Loucy (cell line): ENCODE results near the gene HELZ.

Experiments
- H2AFZ ChIP-seq: fragments of 200-600 bp; sonication (generic); 2 replicates; pipeline ENCODE4 v1.6.0; 2016; ENCODE audit warnings: antibody characterized with exemption, mild to moderate bottlenecking, low read length, moderate library complexity
- H3F3A ChIP-seq: fragments of 200-600 bp; 2 replicates; pipeline ENCODE4 v1.6.0; 2016; ENCODE audit warnings: antibody characterized with exemption, low read depth, mild to moderate bottlenecking
- H3K27me3 ChIP-seq: fragments of 200-600 bp; sonication (generic); 2 replicates; pipeline ENCODE4 v1.6.1; 2014; ENCODE audit warnings: low read length, mild to moderate bottlenecking; ENCODE audit not compliant: insufficient read depth, poor library complexity, severe bottlenecking
- H3K36me3 ChIP-seq: fragments of 200-600 bp; sonication (generic); 2 replicates; pipeline ENCODE4 v1.6.1; 2016; ENCODE audit warnings: low read length; ENCODE audit not compliant: insufficient read depth
- H3K4me1 ChIP-seq: fragments of 200-600 bp; sonication (generic); 2 replicates; pipeline ENCODE4 v1.5.1; 2014; ENCODE audit warnings: low read length, mild to moderate bottlenecking; ENCODE audit not compliant: insufficient read depth, poor library complexity, severe bottlenecking
- H3K4me2 ChIP-seq: fragments of 200-600 bp; sonication (generic); 2 replicates; pipeline ENCODE4 v1.6.0; 2014; ENCODE audit warnings: antibody characterized with exemption, low read length, low read depth, mild to moderate bottlenecking; ENCODE audit not compliant: poor library complexity, severe bottlenecking
- H3K4me3 ChIP-seq: fragments of 200-600 bp; sonication (generic); 2 replicates; pipeline ENCODE4 v1.5.1; 2014; ENCODE audit warnings: low read length, mild to moderate bottlenecking, mixed read lengths; ENCODE audit not compliant: poor library complexity, severe bottlenecking
- H3K79me2 ChIP-seq: fragments of 200-600 bp; sonication (generic); 2 replicates; pipeline ENCODE4 v1.6.1; 2014; ENCODE audit warnings: low read length; ENCODE audit not compliant: insufficient read depth
- H3K9ac ChIP-seq: fragments of 200-600 bp; sonication (generic); 2 replicates; pipeline ENCODE4 v1.6.0; 2014; ENCODE audit warnings: mild to moderate bottlenecking, low read depth, low read length, moderate library complexity; ENCODE audit not compliant: poor library complexity, severe bottlenecking
- H3K9me2 ChIP-seq: fragments of 200-600 bp; sonication (generic); replicated peaks from 2 replicates; pipeline ENCODE4 v1.6.1; 2016; ENCODE audit warnings: low read depth, low read length, mixed read lengths
- H3K9me3 ChIP-seq: fragments of 200-600 bp; sonication (generic); 2 replicates; pipeline ENCODE4 v1.6.1; 2014; ENCODE audit warnings: mild to moderate bottlenecking, antibody characterized with exemption, low read length, low read depth; ENCODE audit not compliant: insufficient read depth
- H4K20me1 ChIP-seq: fragments of 200-600 bp; sonication (generic); 2 replicates; pipeline ENCODE4 v1.6.0; 2014; ENCODE audit warnings: antibody characterized with exemption, low read length, mild to moderate bottlenecking; ENCODE audit not compliant: insufficient read depth, poor library complexity, severe bottlenecking
- CTCF ChIP-seq: fragments of 200-600 bp; sonication (generic); conservative IDR thresholded peaks from 2 replicates; pipeline ENCODE4 v1.5.1; 2014; ENCODE audit warnings: mild to moderate bottlenecking, antibody characterized with exemption, low read length
- EZH2phosphoT487 ChIP-seq: fragments of 200-600 bp; IDR thresholded peaks from 2 replicates; pipeline ENCODE4 v1.6.1; 2018; ENCODE audit warnings: antibody characterized with exemption, mild to moderate bottlenecking, moderate library complexity, borderline replicate concordance

HELZ gene

GRCh38 chr17:67160791-67161190, 84.2 kb downstream of the HELZ start:
- Histone ChIP-seq H2AFZ (no peak overlapping the region), H3F3A (no peaks in the 10 kb centered on the region), H3K9me2 (no peaks in the 10 kb centered on the region), H3K27me3 (no peaks in the 10 kb centered on the region), H4K20me1 (no peaks in the 10 kb centered on the region), H3K36me3 (peaks cover 56% of the 10 kb centered on the region; the same call in 1 of the 2 replicates), H3K79me2 (no peaks in the 10 kb centered on the region), H3K9me3 (no peaks in the 10 kb centered on the region), H3K4me2 (no peak overlapping the region), H3K4me3 (no peak overlapping the region), H3K4me1 (peaks cover 8% of the 10 kb centered on the region), H3K9ac (no peak overlapping the region)
- no peak for TF ChIP-seq CTCF
- no peak for TF ChIP-seq EZH2phosphoT487

- H3K36me3 ChIP-seq = peaks cover 35% of the 10 kb centered on the region; the same call in 1 of the 2 replicates
- H3K9me2 ChIP-seq = no peaks in the 10 kb centered on the region
- H3K79me2 ChIP-seq = no peaks in the 10 kb centered on the region
- H3K27me3 ChIP-seq = no peaks in the 10 kb centered on the region
- peaks cover 14% of the 10 kb centered on the region for H3K4me1 ChIP-seq
- no peak overlapping the region for H3K4me3 ChIP-seq
- H3K9me3 ChIP-seq = no peaks in the 10 kb centered on the region
- H3F3A ChIP-seq = no peaks in the 10 kb centered on the region
- no peak overlapping the region for H3K4me2 ChIP-seq
- H2AFZ ChIP-seq = no peak overlapping the region
- H4K20me1 ChIP-seq = no peaks in the 10 kb centered on the region
- TF ChIP-seq CTCF = peak; percentile 53
- no peak for TF ChIP-seq EZH2phosphoT487
- no peak overlapping the region for H3K9ac ChIP-seq
These were observed 87.0 kb downstream of the HELZ start for GRCh38 chr17:67157732-67158639.

- Histone ChIP-seq H3F3A (no peaks in the 10 kb centered on the region), H3K9me2 (no peaks in the 10 kb centered on the region), H3K4me3 (no peak overlapping the region), H3K9me3 (no peaks in the 10 kb centered on the region), H4K20me1 (no peaks in the 10 kb centered on the region), H3K9ac (no peak overlapping the region), H3K27me3 (no peaks in the 10 kb centered on the region), H2AFZ (no peak overlapping the region), H3K4me1 (peaks cover 17% of the 10 kb centered on the region), H3K79me2 (no peaks in the 10 kb centered on the region), H3K4me2 (no peak overlapping the region), H3K36me3 (peaks cover 32% of the 10 kb centered on the region; the same call in 1 of the 2 replicates)
- TF ChIP-seq EZH2phosphoT487 = no peak
- no peak for TF ChIP-seq CTCF
These were observed 88.5 kb downstream of the HELZ start for GRCh38 chr17:67156269-67157199.
